ENCODE results near the gene RRAD. TPM values are rescaled to one million over a fixed set of nuclear protein-coding genes. Genes with fewer than 3 reads are reported as not detected.

The RRAD gene
- total RNA-seq, 4 donors from 2014 or later: 23.7 to 132 (median 109) TPM

DNA sequence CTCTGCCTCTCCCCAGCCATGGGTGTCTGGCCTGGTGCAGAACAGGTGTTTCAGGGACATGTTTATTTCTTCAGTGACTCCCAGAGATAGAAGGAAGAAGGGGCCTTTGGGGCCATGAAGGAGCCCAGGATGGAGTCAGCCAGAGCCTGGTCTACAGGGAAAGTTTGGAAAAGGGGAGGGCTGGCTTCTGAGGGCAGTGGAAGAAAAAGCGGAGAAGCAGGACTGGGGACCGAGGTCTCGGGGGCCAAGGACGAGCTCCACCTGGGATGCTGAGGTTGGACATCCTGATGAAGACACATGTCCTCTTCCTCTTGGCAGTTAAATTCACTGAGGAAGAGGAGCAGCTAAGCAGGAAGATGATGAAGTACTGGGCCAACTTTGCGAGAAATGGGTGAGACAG, 17.6 kb upstream of the RRAD start:
- DNase-seq (ENCODE audit: low spot score in 2 of 2): no peak
- H3K4me1 ChIP-seq: peaks cover 0 to 14% (median 0%) of the 10 kb centered on the region in 4 donors
- WGBS, 2 donors: 92 to 95% methylated on average over 5 of the region's 5 CpGs
- H3K9me3 ChIP-seq: no peaks in the 10 kb centered on the region
- no peaks in the 10 kb centered on the region for H3K27me3 ChIP-seq
- no peak for TF ChIP-seq POLR2A (IDR thresholded peaks at IDR 0.05)
- TF ChIP-seq EP300 (IDR thresholded peaks at IDR 0.05): no peak
- H3K27ac ChIP-seq: no peak overlapping the region
- no peak overlapping the region for H3K4me3 ChIP-seq
- peaks cover 0 to 61% (median 24%) of the 10 kb centered on the region in 3 donors for H3K36me3 ChIP-seq

DNA sequence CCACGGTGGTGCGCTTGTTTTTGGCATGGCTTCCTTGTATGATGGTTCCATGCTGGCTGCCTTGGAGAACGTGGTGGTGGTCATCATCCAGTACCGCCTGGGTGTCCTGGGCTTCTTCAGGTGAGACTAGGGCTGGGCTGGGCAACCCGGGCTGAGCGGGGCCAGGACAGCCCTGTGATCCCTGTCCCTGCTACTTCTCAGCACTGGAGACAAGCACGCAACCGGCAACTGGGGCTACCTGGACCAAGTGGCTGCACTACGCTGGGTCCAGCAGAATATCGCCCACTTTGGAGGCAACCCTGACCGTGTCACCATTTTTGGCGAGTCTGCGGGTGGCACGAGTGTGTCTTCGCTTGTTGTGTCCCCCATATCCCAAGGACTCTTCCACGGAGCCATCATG, 14.9 kb upstream of the RRAD start:
- no peak overlapping the region for H3K27ac ChIP-seq
- 94% methylated on average over 9 to 15 of the region's 16 CpGs for WGBS, 2 donors
- peaks cover 0 to 34% (median 18%) of the 10 kb centered on the region in 4 donors for H3K4me1 ChIP-seq
- H3K36me3 ChIP-seq: peaks cover 0 to 71% (median 24%) of the 10 kb centered on the region in 3 donors
- no peak for DNase-seq (ENCODE audit: low spot score in 2 of 2)
- H3K4me3 ChIP-seq: no peak overlapping the region
- H3K9me3 ChIP-seq: no peaks in the 10 kb centered on the region
- no peaks in the 10 kb centered on the region for H3K27me3 ChIP-seq
- TF ChIP-seq POLR2A (IDR thresholded peaks at IDR 0.05): no peak
- TF ChIP-seq EP300 (IDR thresholded peaks at IDR 0.05): no peak
- TF ChIP-seq, protein P1, sequence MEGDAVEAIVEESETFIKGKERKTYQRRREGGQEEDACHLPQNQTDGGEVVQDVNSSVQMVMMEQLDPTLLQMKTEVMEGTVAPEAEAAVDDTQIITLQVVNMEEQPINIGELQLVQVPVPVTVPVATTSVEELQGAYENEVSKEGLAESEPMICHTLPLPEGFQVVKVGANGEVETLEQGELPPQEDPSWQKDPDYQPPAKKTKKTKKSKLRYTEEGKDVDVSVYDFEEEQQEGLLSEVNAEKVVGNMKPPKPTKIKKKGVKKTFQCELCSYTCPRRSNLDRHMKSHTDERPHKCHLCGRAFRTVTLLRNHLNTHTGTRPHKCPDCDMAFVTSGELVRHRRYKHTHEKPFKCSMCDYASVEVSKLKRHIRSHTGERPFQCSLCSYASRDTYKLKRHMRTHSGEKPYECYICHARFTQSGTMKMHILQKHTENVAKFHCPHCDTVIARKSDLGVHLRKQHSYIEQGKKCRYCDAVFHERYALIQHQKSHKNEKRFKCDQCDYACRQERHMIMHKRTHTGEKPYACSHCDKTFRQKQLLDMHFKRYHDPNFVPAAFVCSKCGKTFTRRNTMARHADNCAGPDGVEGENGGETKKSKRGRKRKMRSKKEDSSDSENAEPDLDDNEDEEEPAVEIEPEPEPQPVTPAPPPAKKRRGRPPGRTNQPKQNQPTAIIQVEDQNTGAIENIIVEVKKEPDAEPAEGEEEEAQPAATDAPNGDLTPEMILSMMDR (IDR thresholded peaks at IDR 0.05): no peak

DNA sequence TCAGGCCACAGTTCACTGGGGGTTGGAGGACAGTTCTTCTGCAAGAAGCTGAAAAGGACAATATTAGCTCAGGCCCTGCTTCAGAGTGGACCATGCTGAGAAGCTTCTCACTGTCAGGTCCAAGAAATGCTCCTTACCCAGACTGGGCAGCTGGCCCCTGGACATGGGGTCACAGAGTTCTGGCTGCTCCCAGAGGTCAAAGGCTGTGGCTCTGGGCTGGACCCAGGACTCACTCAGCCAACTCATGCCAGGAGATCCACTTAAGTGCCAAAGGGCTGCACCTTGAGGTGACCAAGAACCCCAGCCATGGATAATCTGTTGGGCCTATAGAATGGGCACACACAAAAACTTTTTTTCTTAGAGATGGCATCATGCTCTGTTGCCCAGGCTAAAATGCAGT, 14.0 kb upstream of the RRAD start:
- TF ChIP-seq POLR2A (IDR thresholded peaks at IDR 0.05) (no peak), EP300 (IDR thresholded peaks at IDR 0.05) (no peak)
- TF ChIP-seq, protein P1 (IDR thresholded peaks at IDR 0.05): no peak
- no peak overlapping the region for H3K4me3 ChIP-seq
- peaks cover 0 to 37% (median 20%) of the 10 kb centered on the region in 4 donors for H3K4me1 ChIP-seq
- H3K9me3 ChIP-seq: no peaks in the 10 kb centered on the region
- H3K27ac ChIP-seq: no peak overlapping the region
- peaks cover 0 to 71% (median 24%) of the 10 kb centered on the region in 3 donors for H3K36me3 ChIP-seq
- H3K27me3 ChIP-seq: no peaks in the 10 kb centered on the region
- no peak for DNase-seq (ENCODE audit: low spot score in 2 of 2)

DNA sequence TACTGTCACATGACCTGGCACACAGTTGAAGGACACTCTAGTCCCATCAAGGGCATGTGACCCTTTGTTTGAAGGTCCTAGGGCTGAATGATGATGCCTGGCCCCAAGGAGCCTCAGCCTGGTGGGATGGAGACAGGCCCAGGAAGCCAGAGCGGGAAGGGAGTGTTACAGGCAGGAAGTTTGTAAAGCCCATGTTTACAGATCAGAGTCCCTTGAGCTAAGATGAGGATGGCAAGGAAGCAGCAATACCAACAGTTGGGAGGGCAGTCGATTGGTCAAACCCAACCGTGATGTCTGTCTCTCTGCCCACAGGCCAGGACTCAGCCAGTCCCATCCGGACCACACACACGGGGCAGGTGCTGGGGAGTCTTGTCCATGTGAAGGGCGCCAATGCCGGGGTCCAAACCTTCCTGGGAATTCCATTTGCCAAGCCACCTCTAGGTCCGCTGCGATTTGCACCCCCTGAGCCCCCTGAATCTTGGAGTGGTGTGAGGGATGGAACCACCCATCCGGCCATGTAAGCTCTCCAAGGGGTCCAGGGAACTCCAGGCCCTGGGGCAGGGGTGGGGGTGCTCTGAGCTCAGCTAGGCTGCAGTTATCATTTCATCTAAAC, 12.5 kb upstream of the RRAD start:
- Histone ChIP-seq H3K9me3 (no peaks in the 10 kb centered on the region), H3K27ac (no peak overlapping the region), H3K36me3 (peaks cover 0 to 58% (median 24%) of the 10 kb centered on the region in 3 donors), H3K4me1 (peaks cover 5 to 46% (median 27%) of the 10 kb centered on the region in 4 donors), H3K4me3 (no peak overlapping the region), H3K27me3 (no peaks in the 10 kb centered on the region)
- WGBS, 2 donors: 84 to 86% methylated on average over 10 of the region's 10 CpGs
- DNase-seq (ENCODE audit: low spot score in 2 of 2): no peak
- TF ChIP-seq POLR2A (IDR thresholded peaks at IDR 0.05) (no peak), EP300 (IDR thresholded peaks at IDR 0.05) (no peak)
- TF ChIP-seq, protein P1 (IDR thresholded peaks at IDR 0.05): no peak

DNA sequence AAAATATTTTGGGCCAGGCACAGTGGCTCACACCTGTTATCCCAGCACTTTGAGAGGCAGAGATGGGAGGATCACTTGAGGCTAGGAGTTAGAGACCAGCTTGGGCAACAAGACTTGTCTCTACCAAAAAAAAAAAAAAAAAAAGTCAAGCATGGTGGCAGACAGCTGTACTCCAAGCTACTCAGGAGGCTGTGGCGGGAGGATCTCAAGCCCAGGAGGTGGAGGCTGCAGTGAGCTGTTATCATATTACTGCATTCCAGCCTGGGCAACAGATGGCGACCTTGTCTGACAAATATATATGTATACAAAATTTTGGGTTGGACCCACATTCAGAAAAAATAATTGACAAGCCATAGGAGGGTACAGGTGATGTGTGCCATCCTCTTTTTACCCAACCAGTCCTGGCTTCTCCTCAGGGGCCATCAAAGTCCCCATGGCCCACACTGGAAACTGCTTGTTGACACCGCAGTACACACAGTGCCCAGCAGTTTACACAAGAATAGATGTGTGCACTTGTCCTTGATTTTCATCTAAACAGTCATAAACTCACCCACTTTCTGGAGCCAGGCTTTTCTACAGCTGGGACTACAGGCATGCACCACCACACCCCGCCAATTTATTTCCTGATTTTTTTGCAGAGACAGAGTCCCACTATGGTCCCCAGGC, 11.7 kb upstream of the RRAD start:
- 83 to 91% methylated on average over 4 of the region's 4 CpGs for WGBS, 2 donors
- no peak for TF ChIP-seq POLR2A (IDR thresholded peaks at IDR 0.05)
- TF ChIP-seq, protein P1 (IDR thresholded peaks at IDR 0.05): no peak
- TF ChIP-seq EP300 (IDR thresholded peaks at IDR 0.05): no peak
- Histone ChIP-seq H3K9me3 (no peaks in the 10 kb centered on the region), H3K4me1 (peaks cover 5 to 54% (median 34%) of the 10 kb centered on the region in 4 donors), H3K4me3 (no peak overlapping the region), H3K27ac (no peak overlapping the region), H3K27me3 (no peaks in the 10 kb centered on the region), H3K36me3 (peaks cover 0 to 57% (median 23%) of the 10 kb centered on the region in 3 donors)
- no peak for DNase-seq (ENCODE audit: low spot score in 2 of 2)
